GM15510 (cell line): ENCODE data around the gene SLC10A6.

Source experiments
- POLR2A ChIP-seq: IDR thresholded peaks from 3 replicates; pipeline ENCODE4 v1.6.1; 2011; ENCODE audit warnings: borderline replicate concordance; ENCODE audit not compliant: insufficient read length; ENCODE audit errors: extremely low read depth

SLC10A6 gene

GRCh38 chr4:86848732-86849619, at the start of gene SLC10A6:
Gene SLC10A6, minus strand, starts transcription at chr4:86849384. Its CDS starts 269 bp downstream, at chr4:86849115.
- no peak for TF ChIP-seq POLR2A

GRCh38 chr4:86898562-86898961, 49.4 kb upstream of the SLC10A6 start:
- TF ChIP-seq POLR2A = no peak

GRCh38 chr4:86896596-86896995, 47.4 kb upstream of the SLC10A6 start:
- TF ChIP-seq POLR2A = no peak

GRCh38 chr4:86895692-86896488, 46.7 kb upstream of the SLC10A6 start:
- no peak for TF ChIP-seq POLR2A

- TF ChIP-seq POLR2A = no peak
Observed at GRCh38 chr4:86894455-86894854, 45.3 kb upstream of the SLC10A6 start.

GRCh38 chr4:86893136-86893535, 44.0 kb upstream of the SLC10A6 start:
- no peak for TF ChIP-seq POLR2A

GRCh38 chr4:86892636-86892960, 43.4 kb upstream of the SLC10A6 start:
- no peak for TF ChIP-seq POLR2A

GRCh38 chr4:86891762-86892635, 42.8 kb upstream of the SLC10A6 start, which contains the start of gene C4orf36:
Gene C4orf36, minus strand, starts transcription at chr4:86892422. Its CDS starts 902 bp downstream, at chr4:86891520.
- TF ChIP-seq POLR2A = no peak

- no peak for TF ChIP-seq POLR2A
Observed at GRCh38 chr4:86890790-86891189, 41.6 kb upstream of the SLC10A6 start.

GRCh38 chr4:86879641-86880040, 30.5 kb upstream of the SLC10A6 start:
- no peak for TF ChIP-seq POLR2A

GRCh38 chr4:86878640-86879039, 29.5 kb upstream of the SLC10A6 start:
- no peak for TF ChIP-seq POLR2A

GRCh38 chr4:86876894-86877685, 27.9 kb upstream of the SLC10A6 start:
- TF ChIP-seq POLR2A = no peak

GRCh38 chr4:86872135-86872534, 23.0 kb upstream of the SLC10A6 start:
- TF ChIP-seq POLR2A = no peak
